Measurements from ENCODE around the gene TGM5.

DNA sequence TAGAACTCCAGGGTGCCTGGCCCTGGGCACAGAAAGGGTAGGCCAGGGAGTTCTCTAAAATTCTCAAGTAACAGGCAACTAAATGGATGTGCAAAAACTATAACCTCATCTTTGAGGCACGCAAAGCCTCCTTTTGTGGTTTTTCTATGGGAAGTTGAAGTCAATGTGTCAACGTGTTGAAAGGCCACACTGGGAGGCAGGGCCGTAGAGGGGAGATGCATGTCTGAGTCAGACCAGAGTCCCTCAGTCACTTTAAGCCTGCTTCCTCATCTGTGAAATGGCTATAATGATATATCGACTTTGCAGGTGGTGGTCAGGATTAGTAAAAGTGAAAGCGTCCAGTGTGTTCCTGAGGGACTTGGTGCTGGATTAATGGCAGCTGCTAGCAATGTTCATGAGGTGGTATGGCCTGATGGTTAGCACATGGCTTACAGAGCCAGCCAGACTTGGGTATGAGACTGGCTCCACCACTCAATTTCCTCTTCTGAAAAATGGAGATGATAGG lies 17.0 kb downstream of the TGM5 start:
- TF ChIP-seq POLR2A (IDR thresholded peaks at IDR 0.05; ENCODE audit: low read depth, low read length) (no peak), POLR2AphosphoS5 (IDR thresholded peaks at IDR 0.05; ENCODE audit: low read depth, low read length) (no peak), TAF1 (IDR thresholded peaks at IDR 0.05; ENCODE audit: borderline replicate concordance, low read depth, low read length) (no peak)
